NCI-H2081 (cell line): Measurements from ENCODE around the gene AKR1C3.
"Not testable (repeated sequence)": the region's sequence is repeated elsewhere in the genome, so short reads cannot be mapped to it uniquely, and the experiment has no call there.

Experiments used
- DNase-seq, 2 experiments: peaks; one replicate each; lab custom pipeline; 2025; lab: John Stamatoyannopoulos, UW

AKR1C3 gene

DNA sequence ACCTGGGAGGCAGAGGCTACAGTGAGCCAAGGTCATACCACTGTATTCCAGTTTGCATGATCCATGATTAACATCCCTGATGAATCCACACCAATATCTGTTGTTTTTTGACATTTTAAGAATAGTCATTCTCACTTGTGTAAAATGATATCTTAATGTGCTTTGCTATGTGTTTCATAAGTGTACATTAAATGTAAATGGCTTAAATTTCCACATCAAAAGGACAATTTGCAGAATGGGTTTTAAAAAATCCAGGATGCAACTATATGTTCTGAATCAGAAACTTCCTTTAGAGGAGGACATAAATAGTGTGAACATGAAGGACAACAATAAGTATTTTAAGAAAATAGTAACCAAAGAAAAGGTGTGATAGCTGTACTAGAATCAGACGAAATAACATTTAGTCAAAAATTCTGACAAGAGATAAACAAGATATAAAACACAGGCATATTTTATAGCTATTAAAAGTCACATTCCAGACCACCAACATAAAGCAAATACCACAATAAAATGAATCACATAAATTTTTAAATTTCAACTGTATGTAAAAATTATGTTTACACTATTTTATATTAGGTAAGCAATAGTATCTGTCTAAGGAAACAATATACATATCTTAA lies 42.4 kb downstream of the AKR1C3 start:
- DNase-seq = no peak

DNA sequence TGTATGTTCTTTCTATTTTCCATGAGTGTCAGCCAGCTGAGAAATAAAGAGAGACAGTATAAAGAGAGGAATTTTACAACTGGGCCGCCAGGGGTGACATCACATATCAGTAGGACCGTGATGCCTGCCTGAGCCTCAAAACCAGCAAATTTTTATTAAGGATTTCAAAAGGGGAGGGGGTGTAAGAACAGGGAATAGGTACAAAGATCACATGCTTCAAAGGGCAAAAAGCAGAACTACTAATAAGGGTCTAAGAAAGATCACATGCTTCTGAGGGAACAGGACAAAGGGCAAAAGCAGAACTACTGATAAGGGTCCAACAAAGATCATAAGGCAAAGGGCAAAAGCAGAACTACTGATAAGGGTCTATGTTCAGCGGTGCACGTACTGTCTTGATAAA lies 43.5 kb downstream of the AKR1C3 start:
- DNase-seq = not testable (repeated sequence)

DNA sequence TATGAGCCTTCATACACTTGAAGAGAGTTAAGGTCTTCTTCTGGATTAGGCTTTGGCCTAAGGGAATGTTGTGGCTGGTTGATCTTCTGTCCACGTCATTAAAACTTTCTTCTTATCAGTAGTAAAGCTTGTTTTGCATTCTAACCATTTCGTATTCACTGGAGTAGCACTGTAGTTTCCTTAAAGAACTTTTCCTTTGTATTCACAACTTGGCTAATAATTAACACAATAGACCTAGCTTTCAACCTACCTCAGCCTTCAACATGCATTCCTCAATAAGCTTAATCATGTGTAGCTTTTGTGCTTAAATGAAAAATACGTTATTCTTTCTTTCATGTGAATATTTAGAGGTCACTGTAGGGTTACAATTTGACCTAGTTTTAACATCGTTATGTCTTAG lies 48.0 kb downstream of the AKR1C3 start:
- no peak for DNase-seq

DNA sequence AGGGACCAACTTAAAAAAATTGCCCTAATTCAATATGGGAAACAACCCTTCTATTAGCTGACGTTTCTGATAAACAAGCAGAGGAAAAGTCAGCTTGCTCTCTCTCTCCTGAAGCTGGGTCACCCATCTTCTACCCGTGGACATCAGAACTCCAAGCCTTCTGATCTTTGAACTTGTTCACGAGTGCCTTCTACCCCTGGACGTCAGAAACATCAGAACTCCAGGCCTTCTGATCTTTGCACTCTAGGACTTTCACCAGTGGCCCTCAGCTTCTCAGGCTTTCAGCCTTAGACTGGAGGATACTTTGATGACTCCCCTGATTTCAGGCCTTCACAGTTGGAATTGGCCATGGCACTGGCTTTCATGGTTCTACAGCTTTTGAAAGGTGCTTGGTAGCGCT lies 48.9 kb downstream of the AKR1C3 start:
- DNase-seq = no peak

DNA sequence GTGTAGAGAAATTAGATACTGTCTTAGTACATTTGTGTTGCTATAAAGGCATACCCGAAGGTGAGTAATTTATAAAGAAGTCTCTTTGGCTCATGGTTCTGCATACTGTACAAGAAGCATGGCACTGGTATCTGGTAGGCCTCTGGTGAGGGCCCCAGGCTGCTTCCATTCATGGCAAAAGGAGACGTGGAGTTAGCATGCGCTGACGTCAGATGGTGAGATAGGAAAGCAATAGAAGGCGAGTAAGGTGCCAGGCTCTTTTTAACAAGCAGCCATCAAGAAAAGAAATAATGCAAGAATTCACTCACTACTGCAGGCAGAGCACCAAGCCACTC lies 52.7 kb downstream of the AKR1C3 start:
- DNase-seq = no peak

DNA sequence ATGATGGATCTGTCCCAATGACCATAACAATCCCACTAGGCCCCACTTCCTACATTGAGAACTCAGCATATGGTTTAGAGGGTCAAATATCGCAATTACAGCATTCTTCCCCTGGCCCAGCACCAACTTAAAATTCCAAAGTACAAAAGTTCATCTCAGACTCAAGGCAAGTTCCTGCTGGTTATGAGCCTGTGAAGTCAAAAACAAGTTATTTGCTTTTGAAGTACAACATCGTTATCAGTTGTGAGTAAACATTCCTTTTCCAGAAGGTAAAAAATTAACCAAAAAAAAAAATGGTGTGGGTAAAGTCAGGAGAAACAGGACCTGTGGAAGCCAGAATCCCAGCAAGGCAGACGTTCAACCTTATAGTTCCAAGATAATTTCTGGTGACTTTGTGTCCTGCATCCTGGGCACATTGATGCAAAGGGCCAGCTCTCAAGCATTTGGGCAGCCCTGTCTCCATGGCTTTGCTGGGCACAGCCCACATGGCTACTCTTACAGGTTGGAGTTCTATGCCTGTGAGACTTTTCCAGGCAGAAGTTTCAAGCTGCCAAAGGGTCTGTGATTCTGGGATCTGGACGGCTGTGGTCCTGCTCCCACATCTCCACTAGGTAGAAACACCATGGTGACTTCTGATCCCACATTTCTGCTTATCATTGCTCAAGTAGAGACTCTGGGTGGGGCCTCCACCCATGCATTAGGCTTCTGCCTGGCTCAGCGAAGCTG lies 53.2 kb downstream of the AKR1C3 start:
- DNase-seq = no peak

DNA sequence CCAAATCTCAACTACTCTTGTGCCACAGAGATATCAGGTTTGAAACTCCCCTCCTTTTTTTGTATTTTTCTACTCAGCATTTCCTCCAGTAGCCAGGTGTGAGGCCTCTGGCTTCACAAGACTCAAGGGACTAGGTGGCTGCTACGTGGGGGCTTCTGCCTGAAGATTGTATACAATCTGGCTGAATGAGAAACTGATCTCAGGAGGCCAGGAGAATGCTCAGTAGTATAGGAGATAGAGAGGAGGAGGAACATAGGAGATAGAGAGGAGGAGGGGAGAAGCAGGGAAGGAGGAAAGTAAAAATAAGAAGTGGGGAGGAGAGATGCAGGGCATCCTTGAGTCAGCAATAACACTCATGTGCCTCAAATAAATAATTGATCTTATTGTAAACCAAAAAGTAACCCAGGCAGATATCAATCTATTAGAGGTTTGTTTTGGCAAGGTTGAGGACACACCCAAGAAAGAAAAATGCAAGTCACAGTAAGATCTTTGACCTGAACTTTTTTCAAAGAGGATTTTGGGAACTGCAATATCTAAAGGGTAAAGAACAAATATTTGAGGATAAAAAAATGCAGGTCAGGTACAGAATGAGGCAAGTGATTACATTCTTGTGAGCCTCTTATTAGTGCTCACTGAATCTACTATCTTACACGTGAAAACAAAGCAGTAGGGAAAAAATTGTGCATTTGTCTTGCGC lies 53.9 kb downstream of the AKR1C3 start:
- no peak for DNase-seq

DNA sequence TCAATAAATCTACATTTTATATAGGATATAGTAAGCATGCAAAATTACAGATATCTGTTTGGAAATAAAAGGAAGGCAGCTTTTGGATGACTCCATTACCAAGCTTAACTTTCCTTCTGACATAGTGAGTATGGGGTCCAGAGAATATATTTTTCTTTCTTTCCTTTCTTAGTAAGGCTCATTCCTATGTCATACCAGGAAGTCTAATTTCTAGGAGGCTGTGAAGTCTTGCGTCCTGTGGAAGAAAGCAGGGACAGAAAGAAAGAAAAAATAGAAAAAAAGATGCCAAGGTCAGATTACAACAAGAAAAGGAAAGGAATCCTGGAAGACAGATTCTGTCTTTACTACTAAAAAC lies 54.4 kb downstream of the AKR1C3 start:
- no peak for DNase-seq

DNA sequence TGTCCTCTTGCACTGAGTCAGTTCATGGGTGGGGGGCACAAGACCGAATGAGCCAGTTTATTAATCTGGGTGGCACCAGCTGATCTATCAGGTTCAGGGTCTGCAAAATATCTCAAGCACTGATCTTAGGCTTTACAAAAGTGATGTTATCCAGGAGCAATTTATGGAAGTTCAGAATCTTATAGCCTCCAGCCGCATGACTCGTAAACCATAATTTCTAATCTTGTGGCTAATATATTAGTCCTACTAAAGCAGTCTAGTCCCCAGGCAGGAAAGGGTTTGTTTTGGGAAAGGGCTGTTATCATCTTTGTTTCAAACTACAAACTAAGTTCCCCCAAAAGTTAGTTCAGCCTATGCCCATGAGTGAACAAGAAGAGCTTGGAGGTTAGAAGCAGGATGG lies 56.9 kb downstream of the AKR1C3 start:
- no peak for DNase-seq

DNA sequence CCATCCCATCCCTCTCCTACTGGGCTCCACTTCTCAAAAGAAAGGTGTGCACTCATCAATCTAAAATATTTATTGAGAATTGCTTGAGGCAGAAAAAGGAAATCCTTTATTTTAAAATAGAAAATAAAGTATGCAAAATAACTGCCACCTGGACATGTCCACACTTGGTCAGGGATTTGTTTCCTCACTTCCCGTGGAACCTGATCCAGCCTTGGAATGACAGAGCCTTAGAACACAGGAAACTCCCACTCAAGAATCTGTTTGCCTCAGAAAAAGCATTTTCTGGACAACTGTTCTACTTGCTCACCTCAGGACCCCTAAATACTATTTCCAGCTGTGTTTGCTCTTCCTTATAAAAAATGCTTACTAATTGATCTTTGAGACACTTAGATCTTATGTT lies 61.7 kb downstream of the AKR1C3 start:
- no peak for DNase-seq
